Stimulated activated CD4-positive, alpha-beta T cell treated with anti-CD3 and anti-CD28 coated beads, Interleukin-12 subunit alpha, Interleukin-12 subunit beta, amount 100 ng/mL, for 24 hours (primary cell): ENCODE data around the gene SPDEF.

ENCODE experiments used
- DNase-seq, 2 experiments: peaks; one replicate each; pipeline ENCODE4 v3.0.0-alpha.2; 2020; ENCODE audit warnings: low read depth in 2 of 2

The SPDEF gene

DNA sequence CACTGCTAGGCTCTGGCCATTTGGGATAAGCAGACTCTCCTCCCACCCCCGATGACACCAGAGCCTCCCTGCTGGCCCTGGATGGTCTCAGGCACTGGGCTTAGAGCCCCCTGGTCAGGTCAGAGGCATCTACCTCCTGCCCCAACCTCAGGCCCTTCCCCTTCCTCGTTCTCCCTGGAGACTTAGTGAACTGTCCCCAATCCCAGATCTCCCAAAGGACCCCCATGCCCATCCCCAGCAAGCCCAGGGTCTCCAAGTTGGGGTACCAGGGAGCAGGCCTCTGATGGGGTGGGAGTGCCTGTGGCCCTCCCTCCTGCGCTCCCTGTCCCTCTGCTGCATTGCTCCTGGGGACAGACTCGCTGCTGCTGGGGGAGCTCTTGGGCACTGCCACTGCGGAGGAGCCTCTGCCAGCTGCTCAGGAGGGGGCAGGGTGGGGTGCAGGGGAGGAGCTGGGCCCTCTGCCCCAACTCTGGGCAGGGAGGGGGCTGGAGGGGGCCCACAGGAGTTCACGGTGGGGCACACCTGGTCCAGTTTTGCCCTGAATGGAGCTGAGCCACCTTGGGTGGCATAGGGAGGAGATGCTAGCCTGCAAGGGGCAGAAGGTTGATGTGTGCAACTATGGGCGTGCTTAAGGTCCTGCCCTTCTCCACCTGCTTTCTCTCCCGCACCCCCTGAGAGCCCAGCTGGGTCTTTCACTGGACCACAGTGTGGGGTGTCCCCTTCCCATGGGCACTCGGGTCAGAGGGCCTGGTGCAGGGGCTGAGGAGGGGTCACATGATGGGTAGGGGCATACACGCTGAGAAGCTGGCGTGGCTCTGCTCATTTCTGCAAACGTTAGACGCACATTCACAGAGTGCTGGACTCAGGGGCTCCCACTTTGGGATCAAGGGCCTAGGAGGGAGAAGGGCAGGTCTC, 40.4 kb downstream of the SPDEF start:
- no peak for DNase-seq

DNA sequence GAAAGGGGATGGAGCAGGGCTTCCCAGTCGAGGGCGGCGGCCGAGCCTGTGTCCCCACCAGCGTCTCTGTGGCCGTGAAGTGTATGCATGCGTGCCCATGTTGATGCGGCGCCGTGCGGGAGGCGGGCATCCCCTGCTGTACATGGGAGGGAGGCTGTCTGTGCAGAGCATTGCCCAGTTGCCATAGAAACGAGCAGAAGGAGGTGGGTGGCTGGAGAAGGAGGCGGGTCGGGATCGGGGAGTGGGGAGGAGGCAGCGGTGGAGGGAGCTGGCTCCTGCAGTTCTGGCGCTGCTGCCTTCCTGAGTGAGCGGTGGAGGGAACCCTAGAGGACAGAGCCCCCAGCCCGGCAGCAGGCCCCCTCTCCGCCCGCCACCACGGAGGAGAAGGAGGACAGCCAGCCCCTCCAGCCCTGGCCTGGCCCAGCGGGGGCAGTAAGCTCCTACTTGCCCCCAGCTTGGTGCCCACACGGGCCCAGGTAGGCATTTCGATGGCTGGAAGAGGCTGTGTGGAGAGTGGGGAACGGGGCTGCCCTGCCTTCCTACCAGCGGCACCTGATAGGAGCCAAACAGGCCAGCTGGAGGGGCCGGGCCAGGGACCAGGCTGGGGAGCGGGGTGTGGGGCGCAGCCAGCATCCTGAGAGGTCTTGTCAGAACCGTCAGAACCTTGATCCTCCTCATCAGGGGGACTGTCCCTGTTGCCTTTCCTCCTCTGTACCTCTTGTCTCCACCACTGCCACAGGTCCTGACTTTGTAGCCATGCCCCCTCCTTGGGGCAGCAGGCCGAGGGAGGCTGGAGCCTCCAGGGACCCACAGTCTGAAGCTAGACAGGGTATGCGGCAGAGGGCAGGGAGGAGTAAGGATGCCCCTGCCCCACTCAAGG, 41.3 kb downstream of the SPDEF start:
- DNase-seq: no peak

DNA sequence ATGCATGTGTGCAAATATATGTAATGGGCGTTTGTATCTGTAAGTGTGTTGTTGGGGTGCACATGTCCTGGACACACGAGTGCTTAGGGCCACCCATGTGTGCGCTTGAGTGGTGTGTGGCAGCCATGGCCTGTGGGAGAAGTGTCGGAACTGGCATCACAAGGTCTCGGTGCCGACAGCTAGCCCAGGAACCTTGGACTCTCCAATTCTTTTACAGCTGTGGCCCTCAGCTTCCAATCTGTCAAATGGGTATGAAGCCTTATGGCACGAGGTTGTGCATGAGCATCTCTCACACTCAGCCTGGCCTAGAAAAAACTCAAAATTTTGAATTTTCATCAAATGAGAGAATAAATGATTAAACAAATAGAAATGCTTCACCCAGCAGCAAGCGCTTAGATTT, 42.0 kb downstream of the SPDEF start:
- DNase-seq: no peak

DNA sequence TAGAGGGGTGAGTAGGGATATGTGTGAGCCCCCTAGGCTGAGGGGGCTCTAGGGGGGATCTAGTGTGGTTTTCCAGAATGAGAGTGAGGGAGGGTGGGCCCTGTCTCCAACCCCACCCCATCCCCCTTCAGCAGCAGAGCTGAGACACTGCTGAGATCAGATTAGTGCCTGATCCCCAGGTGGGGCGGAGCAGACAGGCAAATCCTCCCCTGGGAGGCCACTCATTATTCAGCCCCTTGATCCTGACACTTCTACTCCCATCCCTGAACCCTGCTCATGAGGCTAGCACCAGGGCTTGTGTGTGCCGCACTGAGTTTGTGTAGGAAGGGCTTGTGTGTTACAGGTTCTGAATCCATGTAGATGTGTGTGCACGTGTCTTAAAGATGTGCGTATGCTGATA, 42.5 kb downstream of the SPDEF start:
- no peak for DNase-seq

DNA sequence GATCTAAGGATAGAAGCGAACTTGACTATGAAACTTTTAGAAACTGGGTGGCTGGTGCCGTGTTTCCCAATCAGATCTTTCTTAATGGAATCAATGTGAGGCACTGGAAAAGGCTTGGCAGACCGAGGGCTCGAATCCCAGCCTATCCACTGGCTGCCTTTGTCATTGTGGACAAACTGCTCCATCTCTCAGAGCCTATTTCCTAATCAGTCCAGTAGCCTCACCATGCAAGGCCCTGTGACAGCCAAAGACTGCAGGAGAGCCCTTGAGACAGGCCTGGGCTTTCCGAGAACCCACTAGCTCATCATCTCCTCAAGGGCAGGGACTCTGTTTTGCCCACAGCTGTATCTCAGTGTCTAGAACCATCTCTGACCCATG, 43.4 kb downstream of the SPDEF start:
- DNase-seq: no peak

DNA sequence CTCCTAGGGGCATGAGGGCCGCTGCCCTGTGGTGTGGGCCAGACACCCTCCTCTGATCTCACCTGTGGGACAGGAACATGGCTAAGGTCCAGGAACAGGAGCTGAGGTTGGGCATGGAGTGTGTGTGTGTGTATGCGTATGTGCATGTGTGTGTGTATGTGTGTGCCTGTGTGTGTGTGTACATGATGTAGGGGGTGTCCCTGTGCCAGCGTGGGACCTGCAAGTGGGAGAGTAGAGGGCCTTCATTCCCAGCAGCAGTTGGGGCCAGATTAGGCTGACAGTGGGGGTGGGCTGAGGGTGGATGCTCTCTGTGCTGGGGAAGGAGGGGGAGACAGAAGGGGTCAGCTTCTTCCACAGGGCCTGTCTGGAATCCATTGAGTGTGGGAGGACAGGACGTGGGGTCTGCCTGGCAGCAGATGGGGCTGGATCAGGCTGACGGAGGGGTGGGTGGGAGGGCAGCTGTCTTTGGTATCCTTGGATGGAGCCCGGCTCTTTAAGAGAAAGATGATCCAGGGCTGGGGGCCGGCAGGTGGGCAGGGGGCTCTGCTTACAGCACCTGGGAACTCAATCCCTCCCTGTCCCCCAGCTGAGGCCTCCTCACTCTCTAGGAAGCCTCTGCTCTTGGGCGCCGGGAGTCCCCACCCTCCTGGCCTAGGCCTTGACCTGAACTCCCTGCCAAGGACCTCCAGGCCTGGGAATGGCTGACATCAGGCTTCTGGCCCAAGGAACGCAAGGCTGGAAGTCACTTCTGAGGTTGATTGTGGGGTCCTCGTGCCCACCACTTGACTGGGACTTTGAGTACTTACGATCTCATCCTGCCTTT, 44.0 kb downstream of the SPDEF start:
- DNase-seq: no peak

- DNase-seq: no peak
Observed at GRCh38 chr6:34511214-34511914, 44.8 kb downstream of the SPDEF start.

GRCh38 chr6:34510299-34510698, 45.8 kb downstream of the SPDEF start:
- no peak for DNase-seq

GRCh38 chr6:34509782-34510181, 46.3 kb downstream of the SPDEF start:
- DNase-seq: no peak

GRCh38 chr6:34508425-34508824, 47.7 kb downstream of the SPDEF start:
- DNase-seq: no peak

DNA sequence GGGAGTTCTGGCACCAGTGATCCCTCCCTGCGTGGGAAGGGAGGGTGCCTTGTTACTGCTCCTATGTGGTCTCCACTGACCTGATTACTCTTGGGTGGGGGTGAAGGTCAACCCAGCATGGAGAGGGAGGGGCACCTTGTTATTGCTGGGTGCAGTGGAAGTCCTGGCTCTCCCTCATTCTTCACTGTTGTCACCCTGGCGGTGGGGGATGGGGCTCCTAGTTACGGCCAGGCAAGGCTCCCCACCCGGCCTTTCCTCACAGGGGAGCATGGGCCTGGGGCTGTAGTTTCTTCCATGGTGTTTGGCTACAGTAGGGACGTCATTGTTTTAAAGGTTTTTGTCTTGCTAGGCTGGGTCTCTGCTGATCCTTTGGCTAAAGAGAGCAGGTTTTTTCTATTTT, 49.4 kb downstream of the SPDEF start:
- no peak for DNase-seq

- no peak for DNase-seq
Observed at GRCh38 chr6:34497411-34497810, 58.7 kb downstream of the SPDEF start.

- no peak for DNase-seq
Observed at GRCh38 chr6:34496103-34496685, 59.9 kb downstream of the SPDEF start.

DNA sequence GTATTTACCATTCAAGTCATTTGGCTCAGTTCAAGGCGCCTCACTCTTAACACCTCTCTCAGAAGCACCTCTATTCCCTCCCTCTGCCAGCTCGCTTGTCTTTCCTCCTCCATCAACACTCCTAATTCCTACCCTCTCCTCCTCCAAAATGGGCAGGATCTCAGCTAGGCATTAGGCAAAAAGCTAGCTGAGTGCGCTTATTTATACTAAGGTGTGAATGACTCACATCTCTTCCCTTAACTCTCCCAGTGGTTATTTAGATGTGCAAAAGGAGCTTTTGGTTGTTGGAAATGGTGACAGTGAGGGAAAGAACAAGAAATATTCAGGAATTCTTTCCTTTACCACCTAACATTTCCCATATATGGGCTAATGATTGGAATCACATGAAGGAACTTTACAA, 61.2 kb downstream of the SPDEF start:
- no peak for DNase-seq

DNA sequence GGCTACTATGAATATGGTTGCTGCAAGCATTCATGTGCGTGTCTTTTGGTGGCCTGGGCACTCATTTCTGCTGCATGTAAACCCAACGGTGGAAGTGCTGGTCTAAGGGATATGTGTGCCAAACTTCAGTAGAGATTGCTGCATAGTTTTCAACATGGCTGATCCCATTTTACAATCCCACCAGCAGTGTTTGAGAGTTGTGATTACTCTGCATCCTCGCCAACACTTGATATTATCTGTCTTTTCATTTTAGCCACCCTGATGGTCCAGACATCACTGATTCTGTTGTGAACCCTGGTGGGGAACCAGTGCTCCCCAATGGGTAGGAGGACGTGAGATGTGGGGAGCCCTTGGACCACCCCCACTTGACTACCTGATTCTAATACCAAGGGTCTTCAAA, 62.8 kb downstream of the SPDEF start:
- DNase-seq: no peak

- no peak for DNase-seq
Observed at GRCh38 chr6:34491091-34491430, 65.1 kb downstream of the SPDEF start.

- no peak for DNase-seq
Observed at GRCh38 chr6:34490390-34491090, 65.6 kb downstream of the SPDEF start.

- no peak for DNase-seq
Observed at GRCh38 chr6:34489207-34489805, 66.8 kb downstream of the SPDEF start.
